Psoas muscle (tissue), 8 donors: ENCODE results near the gene ZNF441. TPM values are rescaled to one million over a fixed set of nuclear protein-coding genes. Genes with fewer than 3 reads are reported as not detected.

Source experiments
- ATAC-seq, 4 donors: fragments of 200-7000 bp; cut with Tn5 transposase; one replicate each; pipeline ENCODE4 v1.9.1; 2020; ENCODE audit warnings: moderate library complexity in 3 of 4, mild to moderate bottlenecking in 2 of 4
- DNase-seq, 2 donors: peaks; one replicate each; pipeline ENCODE4 v3.0.0-alpha.2; 2020
- H3K27ac ChIP-seq: fragments of 200-600 bp; one replicate; pipeline ENCODE4 v1.8.0; 2022
- H3K27me3 ChIP-seq, 3 donors: fragments of 200-600 bp in 1 of 3; one replicate each; pipeline versions ENCODE4 v1.6.1 to v1.8.0; 2013 to 2022; ENCODE audit warnings: low read length in 2 of 3, mild to moderate bottlenecking in 2 of 3, moderate library complexity in 1 of 3; ENCODE audit not compliant: insufficient read depth in 3 of 3
- H3K36me3 ChIP-seq, 2 donors: fragments of 200-600 bp in 1 of 2; one replicate each; pipeline versions ENCODE4 v1.6.1 to v1.8.0; 2013 to 2022; ENCODE audit warnings: low read depth in 1 of 2, mild to moderate bottlenecking in 1 of 2, moderate library complexity in 1 of 2; ENCODE audit not compliant: insufficient read depth in 1 of 2
- H3K4me1 ChIP-seq: fragments of 200-600 bp; one replicate; pipeline ENCODE4 v1.8.0; 2022
- H3K4me3 ChIP-seq: fragments of 200-600 bp; one replicate; pipeline ENCODE4 v1.8.0; 2022; ENCODE audit warnings: mild to moderate bottlenecking
- H3K9me3 ChIP-seq: fragments of 200-600 bp; one replicate; pipeline ENCODE4 v1.8.0; 2022
- WGBS, 3 donors: extraction: QIAGEN DNeasy Blood & Tissue Kit; methylation state at CpG; one replicate each; pipeline versions ENCODE4 v1.1.6 to v1.1.7; 2013; 5-methylcytosine and 5-hydroxymethylcytosine counted together
- intact Hi-C, 2 donors: fragments of 100-400 bp; cut with DNase I; formaldehyde crosslinking; loops; one replicate each; pipeline versions ENCODE4 v1.11.0 to v1.14.2; 2022
- polyA plus RNA-seq, 3 donors: library from polyadenylated mRNA; stranded (reverse); fragments of 200-250 nt; gene quantifications; one replicate each; pipeline ENCODE4 v1.2.3, GENCODE V29; 2013
- total RNA-seq, 4 donors: library from RNA; stranded (reverse); fragmentation: NEBNext Ultra II Directional in 2 of 4; extraction: Animal tissue kit (Norgen Biotek cat#: 25700) in 2 of 4; gene quantifications; one replicate each; pipeline versions ENCODE4 v1.2.1 to v1.2.4, GENCODE V29; 2021 to 2023
- TF ChIP-seq, protein P1 (sequence below): fragments of 200-600 bp; IDR thresholded peaks from one replicate; pipeline ENCODE4 v1.8.0; 2022; ENCODE audit warnings: antibody characterized with exemption
- donor health status: healthy with polysubstance abuse.
- donor health status: DM: no; HTN: no; CAD: no; lungs with moderate emphysema.
- donor health status: Bipolar disorder and iron deficiency.
- donor health status: healthy.
- donor health status: DM: yes; HTN: yes; CAD: no.
- donor health status: DM: no; HTN: no; CAD: no.
- donor health status: DM: no; HTN: no; CAD: no.
- donor health status: DM: yes; HTN: yes; CAD: no.

The ZNF441 gene
- total and polyA plus RNA-seq, 7 donors, result 1.3 to 4.7 (median 2.0) TPM

DNA sequence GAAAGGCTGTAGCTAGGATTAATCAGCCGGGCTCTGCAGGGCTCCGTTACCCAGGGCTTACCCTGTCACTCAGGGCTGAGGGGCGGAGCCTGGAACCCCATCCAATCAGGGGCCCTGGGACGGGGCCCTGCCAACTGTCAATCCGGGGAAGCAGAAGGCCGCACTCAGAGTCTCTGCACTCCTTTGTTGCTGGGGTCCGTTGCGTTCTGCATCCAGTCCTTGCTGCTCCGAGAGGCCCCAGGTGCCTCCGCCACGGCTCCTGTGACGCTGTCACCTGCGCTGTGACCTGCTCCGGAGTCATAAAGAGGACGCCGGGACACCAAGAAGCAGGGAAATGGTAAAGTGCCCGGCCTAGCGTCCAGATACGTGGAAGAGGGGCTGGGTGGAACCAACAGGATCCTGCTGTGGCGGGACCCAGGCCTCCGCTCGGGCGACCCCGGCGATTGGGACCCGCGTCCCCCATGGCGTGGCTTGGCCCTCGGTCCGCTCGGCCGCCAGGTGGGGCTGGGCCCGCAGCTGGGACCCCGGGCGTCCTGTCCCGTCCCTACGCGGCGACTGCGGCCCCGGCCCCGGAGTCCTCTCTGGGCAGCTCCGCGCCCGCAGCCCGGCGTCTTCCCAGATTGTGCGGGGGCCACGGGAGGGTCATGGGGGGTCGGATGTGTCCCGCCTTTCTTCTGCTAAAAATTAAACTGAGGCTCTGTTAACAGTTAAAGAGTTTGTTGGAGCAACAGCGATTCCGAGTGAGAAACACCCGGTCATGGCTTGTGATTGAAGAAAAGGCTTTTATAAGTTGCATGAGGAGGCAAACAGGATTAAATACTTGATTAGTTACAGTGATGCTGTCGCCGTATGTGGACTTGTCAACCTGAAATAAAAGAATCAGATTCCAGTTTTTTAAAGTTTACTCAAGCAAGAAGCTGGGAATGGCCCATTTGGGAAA, 31.9 kb downstream of the ZNF441 start, which contains the start of gene ZNF491:
TSS of gene ZNF491 (plus strand) at position 133 of the 940 bp plus-strand sequence. CDS start 7,431 bp downstream, outside the sequence.
- peak; percentile 91 to 94 for DNase-seq
- intact Hi-C loops, result loop anchor here (5.0 kb wide), 2 partner anchors 124 to 189 kb away; no protein-coding TSS in a partner anchor
- peak within 1 kb of the TSS; percentile 87 for H3K27ac ChIP-seq
- ATAC-seq, result peak; percentile 98 to 99 (median 98)
- peaks cover 14% of the 10 kb centered on the region for H3K4me1 ChIP-seq
- H3K4me3 ChIP-seq, result peak within 1 kb of the TSS; percentile 93
- H3K36me3 ChIP-seq, result no peaks in the 10 kb centered on the region
- no peaks in the 10 kb centered on the region for H3K27me3 ChIP-seq
- TF ChIP-seq, protein P1, sequence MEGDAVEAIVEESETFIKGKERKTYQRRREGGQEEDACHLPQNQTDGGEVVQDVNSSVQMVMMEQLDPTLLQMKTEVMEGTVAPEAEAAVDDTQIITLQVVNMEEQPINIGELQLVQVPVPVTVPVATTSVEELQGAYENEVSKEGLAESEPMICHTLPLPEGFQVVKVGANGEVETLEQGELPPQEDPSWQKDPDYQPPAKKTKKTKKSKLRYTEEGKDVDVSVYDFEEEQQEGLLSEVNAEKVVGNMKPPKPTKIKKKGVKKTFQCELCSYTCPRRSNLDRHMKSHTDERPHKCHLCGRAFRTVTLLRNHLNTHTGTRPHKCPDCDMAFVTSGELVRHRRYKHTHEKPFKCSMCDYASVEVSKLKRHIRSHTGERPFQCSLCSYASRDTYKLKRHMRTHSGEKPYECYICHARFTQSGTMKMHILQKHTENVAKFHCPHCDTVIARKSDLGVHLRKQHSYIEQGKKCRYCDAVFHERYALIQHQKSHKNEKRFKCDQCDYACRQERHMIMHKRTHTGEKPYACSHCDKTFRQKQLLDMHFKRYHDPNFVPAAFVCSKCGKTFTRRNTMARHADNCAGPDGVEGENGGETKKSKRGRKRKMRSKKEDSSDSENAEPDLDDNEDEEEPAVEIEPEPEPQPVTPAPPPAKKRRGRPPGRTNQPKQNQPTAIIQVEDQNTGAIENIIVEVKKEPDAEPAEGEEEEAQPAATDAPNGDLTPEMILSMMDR, result peak; percentile 14
- WGBS, 3 donors, result 0 to 1% (median 0%) methylated on average over 54 to 56 of the region's 56 CpGs
- no peaks in the 10 kb centered on the region for H3K9me3 ChIP-seq

DNA sequence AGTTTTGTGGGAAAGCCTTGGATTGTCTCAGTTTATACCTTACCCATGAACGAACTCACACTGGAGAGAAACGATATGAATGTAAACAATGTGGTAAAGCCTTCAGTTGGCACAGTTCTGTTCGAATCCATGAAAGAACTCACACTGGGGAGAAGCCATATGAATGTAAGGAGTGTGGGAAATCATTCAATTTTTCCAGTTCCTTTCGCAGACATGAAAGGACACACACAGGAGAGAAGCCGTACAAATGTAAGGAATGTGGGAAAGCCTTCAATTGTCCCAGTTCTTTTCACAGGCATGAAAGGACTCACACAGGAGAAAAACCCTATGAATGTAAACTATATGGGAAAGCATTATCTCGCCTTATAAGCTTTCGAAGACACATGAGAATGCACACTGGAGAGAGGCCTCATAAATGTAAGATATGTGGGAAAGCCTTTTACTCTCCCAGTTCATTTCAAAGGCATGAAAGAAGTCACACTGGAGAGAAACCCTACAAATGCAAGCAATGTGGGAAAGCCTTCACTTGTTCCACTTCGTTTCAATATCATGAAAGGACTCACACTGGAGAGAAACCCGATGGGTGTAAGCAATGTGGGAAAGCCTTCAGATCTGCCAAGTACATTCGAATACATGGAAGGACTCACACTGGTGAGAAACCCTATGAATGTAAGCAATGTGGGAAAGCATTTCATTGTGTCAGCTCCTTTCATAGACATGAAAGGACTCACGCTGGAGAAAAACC, 39.7 kb downstream of the ZNF441 start:
- ATAC-seq, result no peak
- Histone ChIP-seq H3K27ac (no peak overlapping the region), H3K36me3 (peaks cover 6 to 32% of the 10 kb centered on the region in 2 donors), H3K9me3 (peaks cover 47% of the 10 kb centered on the region), H3K4me1 (no peaks in the 10 kb centered on the region), H3K4me3 (no peak overlapping the region), H3K27me3 (no peaks in the 10 kb centered on the region)
- WGBS, 3 donors, result 92 to 96% (median 94%) methylated on average over 11 of the region's 11 CpGs
- intact Hi-C loops, result no loop called here
- DNase-seq, result no peak
- TF ChIP-seq, protein P1, result no peak

DNA sequence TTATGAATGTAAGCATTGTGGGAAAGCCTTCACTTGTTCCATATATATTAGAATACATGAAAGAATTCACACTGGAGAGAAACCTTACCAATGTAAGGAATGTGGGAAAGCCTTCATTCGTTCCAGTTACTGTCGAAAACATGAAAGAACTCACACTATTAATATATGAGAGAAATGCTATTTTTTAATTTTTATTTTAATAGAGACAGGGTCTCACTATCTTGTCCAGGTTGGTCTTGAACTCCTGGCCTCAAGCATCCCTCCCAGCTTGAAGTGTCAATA, 40.2 kb downstream of the ZNF441 start:
- H3K9me3 ChIP-seq, result peaks cover 47% of the 10 kb centered on the region
- H3K4me3 ChIP-seq, result no peak overlapping the region
- ATAC-seq (no peak), DNase-seq (no peak)
- TF ChIP-seq, protein P1, result no peak
- H3K27me3 ChIP-seq, result no peaks in the 10 kb centered on the region
- no peak overlapping the region for H3K27ac ChIP-seq
- peaks cover 6 to 32% of the 10 kb centered on the region in 2 donors for H3K36me3 ChIP-seq
- WGBS, 3 donors, result 88 to 98% (median 96%) methylated on average over 2 of the region's 2 CpGs
- intact Hi-C loops, result no loop called here
- H3K4me1 ChIP-seq, result no peaks in the 10 kb centered on the region

DNA sequence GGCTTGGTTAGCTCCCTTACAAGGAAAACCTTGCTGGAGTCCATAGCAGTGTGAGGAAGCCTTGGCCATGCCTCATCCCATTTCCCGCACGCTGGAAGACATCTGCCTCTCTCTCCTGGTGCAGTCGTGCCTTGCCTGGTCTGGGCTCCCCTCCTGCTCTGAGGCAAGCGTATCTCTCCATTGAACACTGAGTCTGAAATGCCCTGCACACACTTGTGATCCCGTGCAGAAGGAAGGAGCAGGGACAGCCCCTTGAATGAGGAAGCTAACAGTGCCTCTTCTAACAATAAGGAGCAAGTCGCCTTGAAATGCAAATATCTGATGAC, 46.9 kb downstream of the ZNF441 start:
- peaks cover 0 to 6% of the 10 kb centered on the region in 2 donors for H3K36me3 ChIP-seq
- peaks cover 4% of the 10 kb centered on the region for H3K4me1 ChIP-seq
- H3K4me3 ChIP-seq, result peak overlapping the region; percentile 93
- no peaks in the 10 kb centered on the region for H3K27me3 ChIP-seq
- H3K9me3 ChIP-seq, result peaks cover 6% of the 10 kb centered on the region
- intact Hi-C loops, result no loop called here
- WGBS, 3 donors, result 0 to 2% (median 1%) methylated on average over 6 of the region's 6 CpGs
- ATAC-seq, result peak; percentile 3 to 36 (median 14)
- peak overlapping the region; percentile 91 for H3K27ac ChIP-seq
- TF ChIP-seq, protein P1, result no peak
- DNase-seq, result peak in 1 of 2 donors; percentile 49
